ENCODE data around the gene TRIM8. TPM values are rescaled to one million over a fixed set of nuclear protein-coding genes. Genes with fewer than 3 reads are reported as not detected.
A peak's percentile ranks its signal among the peaks of the same experiment; 100 is the strongest.

The TRIM8 gene
- total and polyA plus RNA-seq, 4 donors = 81.5 to 173 (median 120) TPM

DNA sequence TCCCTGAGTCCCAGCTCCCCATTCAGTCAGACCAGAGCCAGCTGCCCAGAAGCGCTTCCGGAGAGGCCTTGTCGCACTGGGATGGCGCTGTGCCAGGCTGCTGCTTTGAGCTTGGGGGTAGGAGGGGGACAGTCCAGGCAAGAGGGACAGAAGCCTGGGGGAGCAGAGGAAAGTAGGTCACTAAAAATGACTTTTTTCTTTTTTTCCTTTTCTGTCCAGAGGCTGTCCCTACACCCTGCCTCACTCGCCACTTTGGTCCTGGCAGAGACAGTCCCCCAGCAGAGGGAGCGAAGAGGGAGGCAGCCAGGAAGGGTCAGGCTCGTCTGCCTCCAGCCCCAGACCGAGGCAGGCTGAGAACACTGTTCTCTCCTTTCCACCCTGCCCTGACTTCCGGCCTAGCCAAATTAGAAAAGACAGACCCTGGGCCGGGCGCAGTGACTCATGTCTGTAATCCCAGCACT is 15.8 kb upstream of the TRIM8 start:
- Histone ChIP-seq H3K4me1 (ENCODE audit: control insufficient read depth in 5 of 5, insufficient read depth in 5 of 5, low read length in 5 of 5) (peaks cover 13 to 93% (median 57%) of the 10 kb centered on the region in 5 donors), H3K27ac (ENCODE audit: low read depth in 1 of 2, low read length in 1 of 2) (peak overlapping the region; percentile 47 to 90), H3K9me3 (ENCODE audit: control insufficient read depth in 4 of 4, insufficient read depth in 3 of 4, low read length in 3 of 4) (no peaks in the 10 kb centered on the region), H3K9ac (ENCODE audit: insufficient read depth in 1 of 2, low read length in 2 of 2) (no peak overlapping the region), H3K4me3 (no peak overlapping the region), H3K27me3 (ENCODE audit: control insufficient read depth in 3 of 3, insufficient read depth in 3 of 3, low read length in 2 of 3) (no peaks in the 10 kb centered on the region), H3K36me3 (ENCODE audit: control insufficient read depth in 4 of 4, insufficient read depth in 4 of 4, low read length in 4 of 4) (peaks cover 0 to 11% (median 4%) of the 10 kb centered on the region in 4 donors)
- 50 to 71% methylated on average over 10 to 11 of the region's 11 CpGs for WGBS, 2 donors
- ATAC-seq (ENCODE audit: insufficient read depth, low FRiP score) (no peak), DNase-seq (peak; percentile 84 to 88 (median 86))
- TF ChIP-seq, protein P1, sequence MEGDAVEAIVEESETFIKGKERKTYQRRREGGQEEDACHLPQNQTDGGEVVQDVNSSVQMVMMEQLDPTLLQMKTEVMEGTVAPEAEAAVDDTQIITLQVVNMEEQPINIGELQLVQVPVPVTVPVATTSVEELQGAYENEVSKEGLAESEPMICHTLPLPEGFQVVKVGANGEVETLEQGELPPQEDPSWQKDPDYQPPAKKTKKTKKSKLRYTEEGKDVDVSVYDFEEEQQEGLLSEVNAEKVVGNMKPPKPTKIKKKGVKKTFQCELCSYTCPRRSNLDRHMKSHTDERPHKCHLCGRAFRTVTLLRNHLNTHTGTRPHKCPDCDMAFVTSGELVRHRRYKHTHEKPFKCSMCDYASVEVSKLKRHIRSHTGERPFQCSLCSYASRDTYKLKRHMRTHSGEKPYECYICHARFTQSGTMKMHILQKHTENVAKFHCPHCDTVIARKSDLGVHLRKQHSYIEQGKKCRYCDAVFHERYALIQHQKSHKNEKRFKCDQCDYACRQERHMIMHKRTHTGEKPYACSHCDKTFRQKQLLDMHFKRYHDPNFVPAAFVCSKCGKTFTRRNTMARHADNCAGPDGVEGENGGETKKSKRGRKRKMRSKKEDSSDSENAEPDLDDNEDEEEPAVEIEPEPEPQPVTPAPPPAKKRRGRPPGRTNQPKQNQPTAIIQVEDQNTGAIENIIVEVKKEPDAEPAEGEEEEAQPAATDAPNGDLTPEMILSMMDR (IDR thresholded peaks at IDR 0.05; ENCODE audit: control extremely low read depth, extremely low read depth) = no peak

DNA sequence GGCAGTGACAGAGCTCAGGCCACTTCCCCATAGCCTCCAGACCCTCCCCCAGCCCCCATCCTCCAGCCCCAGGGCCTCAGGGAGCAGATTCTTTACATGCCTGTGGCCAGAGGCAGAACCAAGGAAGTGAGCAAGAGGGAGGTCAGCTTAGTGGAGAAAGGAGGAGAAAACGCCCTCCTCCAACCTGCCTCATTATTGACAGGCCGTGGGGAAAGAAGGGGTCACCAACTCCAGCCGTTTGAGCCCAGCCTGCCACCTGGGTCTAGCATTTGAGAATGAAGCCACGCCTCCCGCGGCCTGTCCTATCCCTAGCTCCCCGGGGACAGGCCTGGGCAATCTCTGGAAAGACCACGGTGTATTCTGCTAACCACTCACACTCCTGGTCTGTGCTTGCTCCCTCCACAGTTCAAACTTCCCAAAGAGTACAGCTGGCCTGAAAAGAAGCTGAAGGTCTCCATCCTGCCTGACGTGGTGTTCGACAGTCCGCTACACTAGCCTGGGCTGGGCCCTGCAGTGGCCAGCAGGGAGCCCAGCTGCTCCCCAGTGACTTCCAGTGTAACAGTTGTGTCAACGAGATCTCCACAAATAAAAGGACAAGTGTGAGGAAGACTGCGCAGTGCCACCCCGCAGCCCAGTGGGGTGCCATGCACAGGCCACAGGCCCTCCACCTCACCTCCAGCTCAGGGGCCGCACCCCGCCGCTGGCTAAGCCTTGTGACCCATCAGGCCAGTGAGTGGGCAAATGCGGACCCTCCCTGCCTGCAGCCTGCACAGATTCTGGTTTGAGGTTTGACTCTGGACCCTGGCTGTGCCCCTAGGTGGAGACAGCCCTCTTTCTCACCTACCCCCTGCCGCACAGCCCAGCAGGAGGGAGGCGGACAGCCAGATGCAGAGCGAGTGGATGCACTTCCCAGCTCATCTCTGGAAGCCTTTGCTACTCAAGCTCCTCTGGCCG is 14.3 kb upstream of the TRIM8 start:
- Histone ChIP-seq H3K27ac (ENCODE audit: low read depth in 1 of 2, low read length in 1 of 2) (peak overlapping the region in 1 of 2 donors; percentile 72), H3K4me1 (ENCODE audit: control insufficient read depth in 5 of 5, insufficient read depth in 5 of 5, low read length in 5 of 5) (peaks cover 18 to 95% (median 68%) of the 10 kb centered on the region in 5 donors), H3K9ac (ENCODE audit: insufficient read depth in 1 of 2, low read length in 2 of 2) (peak overlapping the region in 1 of 2 donors; percentile 47), H3K36me3 (ENCODE audit: control insufficient read depth in 4 of 4, insufficient read depth in 4 of 4, low read length in 4 of 4) (peaks cover 0 to 11% (median 4%) of the 10 kb centered on the region in 4 donors), H3K9me3 (ENCODE audit: control insufficient read depth in 4 of 4, insufficient read depth in 3 of 4, low read length in 3 of 4) (no peaks in the 10 kb centered on the region), H3K27me3 (ENCODE audit: control insufficient read depth in 3 of 3, insufficient read depth in 3 of 3, low read length in 2 of 3) (no peaks in the 10 kb centered on the region), H3K4me3 (no peak overlapping the region)
- DNase-seq (peak; percentile 44 to 53 (median 51)), ATAC-seq (ENCODE audit: insufficient read depth, low FRiP score) (no peak)
- WGBS, 2 donors = 79 to 92% methylated on average over 22 of the region's 22 CpGs
- TF ChIP-seq, protein P1 (IDR thresholded peaks at IDR 0.05; ENCODE audit: control extremely low read depth, extremely low read depth) = no peak

DNA sequence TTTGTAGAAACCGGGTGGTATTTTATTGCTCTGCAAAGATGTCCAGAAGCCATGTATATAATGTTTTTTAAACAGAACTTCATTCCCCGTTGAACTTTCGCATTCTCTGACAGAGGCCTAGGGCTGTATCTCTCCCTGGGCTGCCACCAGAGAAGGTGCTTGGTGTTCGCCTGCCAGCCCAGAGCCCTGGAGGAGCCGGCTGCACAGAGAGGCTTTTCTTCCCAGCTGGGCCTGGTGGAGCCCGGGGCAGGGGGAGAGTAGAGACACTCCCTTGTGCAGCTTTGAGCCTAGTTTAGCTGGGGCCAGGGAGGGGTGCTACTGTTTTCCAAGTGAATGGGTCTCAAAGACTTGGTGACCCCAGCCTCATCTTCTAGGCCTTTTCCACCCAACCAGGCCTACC is 13.6 kb upstream of the TRIM8 start:
- DNase-seq (no peak), ATAC-seq (ENCODE audit: insufficient read depth, low FRiP score) (no peak)
- Histone ChIP-seq H3K4me3 (no peak overlapping the region), H3K4me1 (ENCODE audit: control insufficient read depth in 5 of 5, insufficient read depth in 5 of 5, low read length in 5 of 5) (peaks cover 18 to 93% (median 69%) of the 10 kb centered on the region in 5 donors), H3K27ac (ENCODE audit: low read depth in 1 of 2, low read length in 1 of 2) (peak overlapping the region in 1 of 2 donors; percentile 12), H3K36me3 (ENCODE audit: control insufficient read depth in 4 of 4, insufficient read depth in 4 of 4, low read length in 4 of 4) (peaks cover 0 to 11% (median 4%) of the 10 kb centered on the region in 4 donors), H3K9me3 (ENCODE audit: control insufficient read depth in 4 of 4, insufficient read depth in 3 of 4, low read length in 3 of 4) (no peaks in the 10 kb centered on the region), H3K27me3 (ENCODE audit: control insufficient read depth in 3 of 3, insufficient read depth in 3 of 3, low read length in 2 of 3) (no peaks in the 10 kb centered on the region), H3K9ac (ENCODE audit: insufficient read depth in 1 of 2, low read length in 2 of 2) (no peak overlapping the region)
- TF ChIP-seq, protein P1 (IDR thresholded peaks at IDR 0.05; ENCODE audit: control extremely low read depth, extremely low read depth) = no peak
- 89 to 91% methylated on average over 6 of the region's 6 CpGs for WGBS, 2 donors

Measured in lung (tissue), 12 donors.